Transverse colon (tissue), 4 donors: ENCODE measurements around the gene TMPRSS5. TPM values are rescaled to one million over a fixed set of nuclear protein-coding genes. Genes with fewer than 3 reads are reported as not detected.

Experiments
- DNase-seq: peaks from one replicate; pipeline ENCODE4 v3.0.0-alpha.2; 2019
- H3K27ac ChIP-seq, 4 donors: fragments of 200-600 bp; sonication (generic); 2 replicates each; pipeline ENCODE4 v1.5.1; 2016 to 2018; ENCODE audit warnings: inconsistent platforms in 4 of 4
- H3K27me3 ChIP-seq: fragments of 200-600 bp; sonication (generic); 2 replicates; pipeline ENCODE4 v1.5.1; 2017; ENCODE audit warnings: inconsistent platforms
- H3K36me3 ChIP-seq, 4 donors: fragments of 200-600 bp; sonication (generic); 2 replicates each; pipeline ENCODE4 v1.5.1; 2017 to 2019; ENCODE audit warnings: inconsistent platforms in 4 of 4
- H3K4me1 ChIP-seq, 4 donors: fragments of 200-600 bp; sonication (generic); 2 replicates each; pipeline ENCODE4 v1.5.1; 2017 to 2020; ENCODE audit warnings: inconsistent platforms in 4 of 4
- H3K4me3 ChIP-seq, 4 donors: fragments of 200-600 bp; sonication (generic); 1 replicate in 1 of 4; 2 replicates in 3 of 4; pipeline versions ENCODE4 v1.5.1 to v1.6.1; 2017 to 2019; ENCODE audit warnings: inconsistent platforms in 4 of 4
- H3K9me3 ChIP-seq, 2 donors: fragments of 200-600 bp; sonication (generic); 2 replicates each; pipeline ENCODE4 v1.5.1; 2017 to 2019; ENCODE audit warnings: inconsistent platforms in 2 of 2
- CTCF ChIP-seq, 5 experiments: fragments of 200-600 bp in 3 of 5; fragments of 450-650 bp in 2 of 5; sonication (generic) in 3 of 5; IDR thresholded peaks; 1 replicate in 2 of 5; 2 replicates in 3 of 5; pipeline ENCODE4 v1.5.1; 2016 to 2017; ENCODE audit warnings: antibody characterized with exemption in 5 of 5, inconsistent platforms in 3 of 5, mild to moderate bottlenecking in 2 of 5, moderate library complexity in 1 of 5
- EP300 ChIP-seq: sonication (generic); formaldehyde crosslinking; IDR thresholded peaks from one replicate; pipeline ENCODE4 v1.6.1; 2017; ENCODE audit warnings: antibody characterized with exemption, low read depth
- POLR2A ChIP-seq: fragments of 450-650 bp; IDR thresholded peaks from one replicate; pipeline ENCODE4 v1.6.1; 2016; ENCODE audit warnings: antibody characterized with exemption, mild to moderate bottlenecking, moderate library complexity
- POLR2AphosphoS5 ChIP-seq, 3 donors: sonication (generic); formaldehyde crosslinking; IDR thresholded peaks; one replicate each; pipeline ENCODE4 v1.6.1; 2016; ENCODE audit warnings: antibody characterized with exemption in 3 of 3
- WGBS, 2 donors: methylation state at CpG; one replicate each; pipeline ENCODE4 v1.1.5; 2018; ENCODE audit warnings: low coverage in 1 of 2; 5-methylcytosine and 5-hydroxymethylcytosine counted together
- in situ Hi-C, 4 donors: fragments of 200-750 bp; cut with MboI; loops; one replicate each; pipeline versions ENCODE4 v1.15.0 to v1.15.1; 2017; ENCODE audit warnings: low sequenced_read_pairs in 3 of 4, low pct_ligation_motif_present in 1 of 4, low pct_unique_long_range_greater_than_20kb in 1 of 4
- intact Hi-C: fragments of 100-400 bp; cut with DNase I; formaldehyde crosslinking; loops from one replicate; pipeline ENCODE4 v1.15.1; 2023; ENCODE audit warnings: low total_unique reads
- total RNA-seq, 4 donors: library from RNA; depleted of rRNA; stranded (reverse); fragments of >200 nt; gene quantifications; one replicate each; pipeline ENCODE4 v1.1.0, GENCODE V29; 2016

The TMPRSS5 gene
- total RNA-seq, result under 1 TPM in 2 of 4 donors, not detected in 2; 0.27 to 0.79 TPM

GRCh38 chr11:113705871-113706655 lies at the start of gene TMPRSS5:
TSS of gene TMPRSS5 (minus strand) at chr11:113706308. CDS start at chr11:113706224, 84 bp downstream.
- H3K4me3 ChIP-seq, result no peak within 1 kb of the TSS
- no peaks in the 10 kb centered on the region for H3K4me1 ChIP-seq
- no peaks in the 10 kb centered on the region for H3K36me3 ChIP-seq
- WGBS, 2 donors, result 82% methylated on average over 7 of the region's 7 CpGs; no CpG with 5 or more reads in 1 of the 2 donors
- in situ Hi-C loops, result no loop called here
- TF ChIP-seq POLR2AphosphoS5 (IDR thresholded peaks at IDR 0.05) (no peak), POLR2A (no peak), EP300 (no peak), CTCF (IDR thresholded peaks at IDR 0.05) (no peak)
- H3K27ac ChIP-seq, result no peak within 1 kb of the TSS
- H3K9me3 ChIP-seq, result no peaks in the 10 kb centered on the region
- no peak for DNase-seq
- H3K27me3 ChIP-seq, result no peaks in the 10 kb centered on the region
- intact Hi-C loops, result no loop called here

- in situ Hi-C loops, result no loop called here
- peaks cover 0 to 40% (median 14%) of the 10 kb centered on the region in 4 donors for H3K36me3 ChIP-seq
- no peak overlapping the region for H3K27ac ChIP-seq
- no peaks in the 10 kb centered on the region for H3K9me3 ChIP-seq
- DNase-seq, result no peak
- H3K4me1 ChIP-seq, result no peaks in the 10 kb centered on the region
- TF ChIP-seq EP300, result no peak
- TF ChIP-seq CTCF (IDR thresholded peaks at IDR 0.05), result no peak
- no peak for TF ChIP-seq POLR2AphosphoS5 (IDR thresholded peaks at IDR 0.05)
- no peak for TF ChIP-seq POLR2A
- intact Hi-C loops, result no loop called here
- 95 to 100% methylated on average over 3 of the region's 3 CpGs for WGBS, 2 donors
- no peak overlapping the region for H3K4me3 ChIP-seq
- H3K27me3 ChIP-seq, result no peaks in the 10 kb centered on the region
Measured at GRCh38 chr11:113752932-113753331, 46.8 kb upstream of the TMPRSS5 start.

GRCh38 chr11:113736323-113736722 lies 30.2 kb upstream of the TMPRSS5 start:
- intact Hi-C loops (loop anchor here (10.0 kb wide), 1 partner anchor 432 kb away; no protein-coding TSS in a partner anchor), in situ Hi-C loops (loop anchor here (10.0 to 25.0 kb wide), 4 partner anchors 199 to 432 kb away; partner anchors contain the start of gene TTC12 (in 2 of the 4))
- no peaks in the 10 kb centered on the region for H3K27me3 ChIP-seq
- H3K9me3 ChIP-seq, result no peaks in the 10 kb centered on the region
- no peak for DNase-seq
- 77 to 90% methylated on average over 1 of the region's 1 CpG for WGBS, 2 donors
- no peaks in the 10 kb centered on the region for H3K4me1 ChIP-seq
- TF ChIP-seq POLR2AphosphoS5 (IDR thresholded peaks at IDR 0.05) (no peak), CTCF (IDR thresholded peaks at IDR 0.05) (no peak), POLR2A (no peak), EP300 (no peak)
- peaks cover 0 to 62% (median 25%) of the 10 kb centered on the region in 4 donors for H3K36me3 ChIP-seq
- H3K4me3 ChIP-seq, result no peak overlapping the region
- no peak overlapping the region for H3K27ac ChIP-seq

GRCh38 chr11:113732092-113732491 lies 26.0 kb upstream of the TMPRSS5 start:
- no peaks in the 10 kb centered on the region for H3K27me3 ChIP-seq
- H3K36me3 ChIP-seq, result peaks cover 0 to 27% (median 9%) of the 10 kb centered on the region in 4 donors
- TF ChIP-seq POLR2A (no peak), EP300 (no peak), CTCF (IDR thresholded peaks at IDR 0.05) (no peak), POLR2AphosphoS5 (IDR thresholded peaks at IDR 0.05) (no peak)
- H3K9me3 ChIP-seq, result no peaks in the 10 kb centered on the region
- in situ Hi-C loops (loop anchor here (10.0 to 25.0 kb wide), 4 partner anchors 195 to 427 kb away; partner anchors contain the start of gene TTC12 (in 2 of the 4)), intact Hi-C loops (loop anchor here (10.0 kb wide), 1 partner anchor 427 kb away; no protein-coding TSS in a partner anchor)
- WGBS, 2 donors, result 86 to 100% methylated on average over 1 to 5 of the region's 5 CpGs
- no peak for DNase-seq
- H3K27ac ChIP-seq, result no peak overlapping the region
- H3K4me3 ChIP-seq, result no peak overlapping the region
- H3K4me1 ChIP-seq, result no peaks in the 10 kb centered on the region
